Duodenal mucosa (tissue), 2 donors: Measurements from ENCODE around the gene NIM1K.

Experiments
- H3K27ac ChIP-seq: one replicate; pipeline ENCODE4 v1.7.0; 2013; ENCODE audit warnings: low read depth, low read length
- H3K27me3 ChIP-seq, 2 donors: one replicate each; pipeline ENCODE4 v1.7.0; 2013; ENCODE audit warnings: low read length in 2 of 2, control low read depth in 1 of 2; ENCODE audit not compliant: insufficient read depth in 2 of 2, control insufficient read depth in 1 of 2
- H3K36me3 ChIP-seq, 2 donors: one replicate each; pipeline ENCODE4 v1.7.0; 2013; ENCODE audit warnings: low read length in 2 of 2, control low read depth in 1 of 2; ENCODE audit not compliant: insufficient read depth in 2 of 2, control insufficient read depth in 1 of 2
- H3K4me1 ChIP-seq, 2 donors: one replicate each; pipeline ENCODE4 v1.7.0; 2013; ENCODE audit warnings: low read length in 2 of 2, control low read depth in 1 of 2; ENCODE audit not compliant: insufficient read depth in 2 of 2, control insufficient read depth in 1 of 2
- H3K4me3 ChIP-seq, 2 donors: one replicate each; pipeline ENCODE4 v1.7.0; 2013; ENCODE audit warnings: low read length in 2 of 2, low read depth in 1 of 2
- H3K9ac ChIP-seq, 2 donors: one replicate each; pipeline ENCODE4 v1.7.0; 2013; ENCODE audit warnings: low read length in 2 of 2, low read depth in 1 of 2
- H3K9me3 ChIP-seq, 2 donors: one replicate each; pipeline ENCODE4 v1.7.0; 2013; ENCODE audit warnings: low read length in 2 of 2, control low read depth in 1 of 2; ENCODE audit not compliant: control insufficient read depth in 1 of 2

Gene NIM1K

GRCh38 chr5:43309122-43309521 lies 117.1 kb downstream of the NIM1K start:
- Histone ChIP-seq H3K27ac (no peak overlapping the region), H3K36me3 (peaks cover 0 to 4% of the 10 kb centered on the region in 2 donors), H3K27me3 (no peaks in the 10 kb centered on the region), H3K9ac (no peak overlapping the region), H3K4me1 (peaks cover 34 to 41% of the 10 kb centered on the region in 2 donors), H3K9me3 (no peaks in the 10 kb centered on the region), H3K4me3 (no peak overlapping the region)

- Histone ChIP-seq H3K9ac (no peak overlapping the region), H3K27me3 (no peaks in the 10 kb centered on the region), H3K36me3 (peaks cover 0 to 4% of the 10 kb centered on the region in 2 donors), H3K27ac (no peak overlapping the region), H3K4me1 (peaks cover 30 to 41% of the 10 kb centered on the region in 2 donors), H3K9me3 (no peaks in the 10 kb centered on the region), H3K4me3 (peak overlapping the region in 1 of 2 donors; percentile 41)
Observed at GRCh38 chr5:43309637-43310036, 117.6 kb downstream of the NIM1K start.

GRCh38 chr5:43312076-43312661 lies 120.1 kb downstream of the NIM1K start:
- Histone ChIP-seq H3K27ac (no peak overlapping the region), H3K9me3 (no peaks in the 10 kb centered on the region), H3K4me3 (peak overlapping the region; percentile 93 to 100), H3K27me3 (no peaks in the 10 kb centered on the region), H3K36me3 (peaks cover 0 to 4% of the 10 kb centered on the region in 2 donors), H3K9ac (peak overlapping the region; percentile 89 to 100), H3K4me1 (peaks cover 25 to 32% of the 10 kb centered on the region in 2 donors)

GRCh38 chr5:43312699-43313034 lies 120.6 kb downstream of the NIM1K start:
- H3K27me3 ChIP-seq = no peaks in the 10 kb centered on the region
- H3K9me3 ChIP-seq = no peaks in the 10 kb centered on the region
- peak overlapping the region; percentile 95 for H3K27ac ChIP-seq
- peak overlapping the region; percentile 93 to 100 for H3K4me3 ChIP-seq
- peaks cover 23 to 32% of the 10 kb centered on the region in 2 donors for H3K4me1 ChIP-seq
- peaks cover 0 to 4% of the 10 kb centered on the region in 2 donors for H3K36me3 ChIP-seq
- H3K9ac ChIP-seq = peak overlapping the region; percentile 89 to 100

- Histone ChIP-seq H3K9ac (peak within 1 kb of the TSS; percentile 89 to 100), H3K4me1 (peaks cover 22 to 32% of the 10 kb centered on the region in 2 donors), H3K9me3 (no peaks in the 10 kb centered on the region), H3K27me3 (no peaks in the 10 kb centered on the region), H3K4me3 (peak within 1 kb of the TSS; percentile 93 to 100), H3K27ac (peak within 1 kb of the TSS; percentile 95), H3K36me3 (peaks cover 0 to 4% of the 10 kb centered on the region in 2 donors)
Observed at GRCh38 chr5:43313035-43313853, 121.2 kb downstream of the NIM1K start, which contains the start of gene HMGCS1. TSS of gene HMGCS1 (minus strand) at chr5:43313412. CDS start at chr5:43298965, 14,447 bp downstream.

- peak overlapping the region; percentile 35 to 39 for H3K9ac ChIP-seq
- peaks cover 22 to 31% of the 10 kb centered on the region in 2 donors for H3K4me1 ChIP-seq
- H3K27me3 ChIP-seq = no peaks in the 10 kb centered on the region
- peak overlapping the region; percentile 71 for H3K27ac ChIP-seq
- H3K4me3 ChIP-seq = peak overlapping the region; percentile 93 to 100
- H3K9me3 ChIP-seq = no peaks in the 10 kb centered on the region
- H3K36me3 ChIP-seq = peaks cover 0 to 4% of the 10 kb centered on the region in 2 donors
Observed at GRCh38 chr5:43313854-43314457, 121.9 kb downstream of the NIM1K start.

GRCh38 chr5:43314724-43315123 lies 122.7 kb downstream of the NIM1K start:
- Histone ChIP-seq H3K4me3 (no peak overlapping the region), H3K27ac (no peak overlapping the region), H3K36me3 (peaks cover 0 to 1% of the 10 kb centered on the region in 2 donors), H3K9me3 (no peaks in the 10 kb centered on the region), H3K27me3 (no peaks in the 10 kb centered on the region), H3K4me1 (peaks cover 22 to 24% of the 10 kb centered on the region in 2 donors), H3K9ac (no peak overlapping the region)

- Histone ChIP-seq H3K27ac (no peak overlapping the region), H3K9me3 (no peaks in the 10 kb centered on the region), H3K36me3 (no peaks in the 10 kb centered on the region), H3K4me1 (peaks cover 18% of the 10 kb centered on the region in 2 donors), H3K4me3 (no peak overlapping the region), H3K9ac (no peak overlapping the region), H3K27me3 (no peaks in the 10 kb centered on the region)
Observed at GRCh38 chr5:43315263-43315662, 123.2 kb downstream of the NIM1K start.

GRCh38 chr5:43315682-43316081 lies 123.7 kb downstream of the NIM1K start:
- H3K27me3 ChIP-seq = no peaks in the 10 kb centered on the region
- H3K9me3 ChIP-seq = no peaks in the 10 kb centered on the region
- peaks cover 14% of the 10 kb centered on the region in 2 donors for H3K4me1 ChIP-seq
- H3K9ac ChIP-seq = no peak overlapping the region
- no peak overlapping the region for H3K27ac ChIP-seq
- no peak overlapping the region for H3K4me3 ChIP-seq
- H3K36me3 ChIP-seq = no peaks in the 10 kb centered on the region

GRCh38 chr5:43316421-43316820 lies 124.4 kb downstream of the NIM1K start:
- Histone ChIP-seq H3K27me3 (no peaks in the 10 kb centered on the region), H3K4me1 (peaks cover 10 to 11% of the 10 kb centered on the region in 2 donors), H3K4me3 (no peak overlapping the region), H3K9me3 (no peaks in the 10 kb centered on the region), H3K9ac (no peak overlapping the region), H3K27ac (no peak overlapping the region), H3K36me3 (no peaks in the 10 kb centered on the region)
